COR-L47 (cell line): Measurements from ENCODE around the gene TBC1D17.

ENCODE experiments used
- DNase-seq: peaks from one replicate; lab custom pipeline; 2025; lab: John Stamatoyannopoulos, UW

Gene TBC1D17

GRCh38 chr19:49848938-49849337 is 28.6 kb upstream of the TBC1D17 start:
- no peak for DNase-seq

GRCh38 chr19:49849433-49850220 is 27.9 kb upstream of the TBC1D17 start:
- DNase-seq = no peak

- DNase-seq = no peak
Measured at GRCh38 chr19:49850221-49850486, 27.3 kb upstream of the TBC1D17 start.

GRCh38 chr19:49850487-49851342 is 26.8 kb upstream of the TBC1D17 start, which contains the start of gene PTOV1:
TSS of gene PTOV1 (plus strand) at chr19:49851159.
- peak; percentile 87 for DNase-seq

- peak; percentile 32 for DNase-seq
Measured at GRCh38 chr19:49851456-49852259, 25.8 kb upstream of the TBC1D17 start.

GRCh38 chr19:49852631-49853126 is 24.8 kb upstream of the TBC1D17 start:
- DNase-seq = no peak

- no peak for DNase-seq
Measured at GRCh38 chr19:49853852-49854377, 23.6 kb upstream of the TBC1D17 start.

GRCh38 chr19:49854378-49855263 is 22.9 kb upstream of the TBC1D17 start:
- no peak for DNase-seq

GRCh38 chr19:49855277-49855675 is 22.2 kb upstream of the TBC1D17 start:
- DNase-seq = no peak

GRCh38 chr19:49855676-49856573 is 21.6 kb upstream of the TBC1D17 start:
- DNase-seq = no peak

GRCh38 chr19:49856574-49857021 is 20.9 kb upstream of the TBC1D17 start:
- DNase-seq = no peak

- DNase-seq = no peak
Measured at GRCh38 chr19:49857061-49857837, 20.3 kb upstream of the TBC1D17 start.

GRCh38 chr19:49857838-49858087 is 19.7 kb upstream of the TBC1D17 start:
- no peak for DNase-seq

GRCh38 chr19:49858088-49858985 is 19.2 kb upstream of the TBC1D17 start:
- DNase-seq = no peak

- DNase-seq = no peak
Measured at GRCh38 chr19:49859682-49860335, 17.7 kb upstream of the TBC1D17 start.

- DNase-seq = no peak
Measured at GRCh38 chr19:49860336-49861102, 17.0 kb upstream of the TBC1D17 start.

- DNase-seq = no peak
Measured at GRCh38 chr19:49861107-49861506, 16.4 kb upstream of the TBC1D17 start.
